HEK293 (cell line): ENCODE measurements around the gene PLEKHS1.
A peak's percentile ranks its signal among the peaks of the same experiment; 100 is the strongest.

Experiments
- CTCF ChIA-PET: fragments of 350-600 bp; formaldehyde crosslinking; extraction: SDS; loops from one replicate; lab custom pipeline; 2021; ENCODE audit warnings: antibody characterized with exemption; lab: Yijun Ruan, JAX
- POLR2A ChIA-PET: fragments of 300-600 bp; formaldehyde crosslinking; extraction: SDS; loops from one replicate; lab custom pipeline; 2020; ENCODE audit warnings: antibody characterized with exemption, inconsistent platforms; lab: Yijun Ruan, JAX
- H3K27ac ChIP-seq: fragments of 200-500 bp; sonication (Bioruptor generic); 2 replicates; pipeline ENCODE4 v1.5.1; 2014; ENCODE audit warnings: low read depth, low read length, control low read depth, inconsistent platforms; ENCODE audit errors: extremely low read depth
- H3K36me3 ChIP-seq, 2 experiments: fragments of 200-500 bp in 1 of 2; sonication (Bioruptor generic) in 1 of 2; 1 replicate in 1 of 2; 2 replicates in 1 of 2; pipeline ENCODE4 v1.5.1; 2014 to 2017; ENCODE audit warnings: inconsistent platforms in 2 of 2, low read length in 2 of 2; ENCODE audit not compliant: control insufficient read depth in 2 of 2, insufficient read depth in 1 of 2
- H3K4me1 ChIP-seq: fragments of 200-500 bp; sonication (Bioruptor generic); 2 replicates; pipeline ENCODE4 v1.5.1; 2014; ENCODE audit warnings: mild to moderate bottlenecking, low read length, inconsistent platforms; ENCODE audit not compliant: control insufficient read depth, insufficient read depth
- H3K4me3 ChIP-seq: 2 replicates; pipeline ENCODE4 v1.5.1; 2011; ENCODE audit warnings: low read depth, mild to moderate bottlenecking, control low read depth, low read length, moderate library complexity
- H3K9me3 ChIP-seq: fragments of 200-500 bp; sonication (Bioruptor generic); 2 replicates; pipeline ENCODE4 v1.5.1; 2014; ENCODE audit warnings: low read depth, low read length, inconsistent platforms; ENCODE audit not compliant: control insufficient read depth, insufficient read depth
- ATF2 ChIP-seq: fragments of 450-650 bp; formaldehyde crosslinking; IDR thresholded peaks from 2 replicates; pipeline ENCODE4 v1.5.1; 2016; ENCODE audit warnings: missing biosample characterization, missing genetic modification characterization, low read depth
- GFI1B ChIP-seq: fragments of 450-650 bp; formaldehyde crosslinking; IDR thresholded peaks from 2 replicates; pipeline ENCODE4 v1.5.1; 2016; ENCODE audit warnings: missing biosample characterization, missing genetic modification characterization
- GLI2 ChIP-seq: fragments of 450-650 bp; formaldehyde crosslinking; IDR thresholded peaks from 2 replicates; pipeline ENCODE4; 2017; ENCODE audit warnings: missing biosample characterization, missing genetic modification characterization, low read depth, borderline replicate concordance
- HOXA7 ChIP-seq: sonication (generic); formaldehyde crosslinking; IDR thresholded peaks from 2 replicates; pipeline ENCODE4 v1.8.1; 2022; ENCODE audit warnings: missing genetic modification reagents, borderline replicate concordance
- PRDM1 ChIP-seq: fragments of 450-650 bp; formaldehyde crosslinking; IDR thresholded peaks from 2 replicates; pipeline ENCODE4; 2016; ENCODE audit warnings: missing biosample characterization, missing genetic modification characterization
- PRDM10 ChIP-seq: fragments of 450-650 bp; formaldehyde crosslinking; IDR thresholded peaks from 2 replicates; pipeline ENCODE4 v1.5.1; 2016; ENCODE audit warnings: missing biosample characterization, missing genetic modification characterization
- PRDM6 ChIP-seq: fragments of 450-650 bp; formaldehyde crosslinking; IDR thresholded peaks from 2 replicates; pipeline ENCODE4 v1.5.1; 2017; ENCODE audit warnings: missing biosample characterization, missing genetic modification characterization
- ZBTB48 ChIP-seq: fragments of 450-650 bp; formaldehyde crosslinking; IDR thresholded peaks from 2 replicates; pipeline ENCODE4 v1.5.1; 2016; ENCODE audit warnings: missing biosample characterization, missing genetic modification characterization
- ZBTB6 ChIP-seq: fragments of 450-650 bp; formaldehyde crosslinking; IDR thresholded peaks from 2 replicates; pipeline ENCODE4 v1.5.1; 2017; ENCODE audit warnings: missing biosample characterization, missing genetic modification characterization
- ZFP3 ChIP-seq: fragments of 450-650 bp; formaldehyde crosslinking; IDR thresholded peaks from 2 replicates; pipeline ENCODE4 v1.5.1; 2016; ENCODE audit warnings: low read depth, missing biosample characterization, missing genetic modification characterization
- ZNF112 ChIP-seq: fragments of 450-650 bp; formaldehyde crosslinking; IDR thresholded peaks from 2 replicates; pipeline ENCODE4 v1.5.0; 2017; ENCODE audit warnings: missing biosample characterization, missing genetic modification characterization
- ZNF16 ChIP-seq: fragments of 450-650 bp; formaldehyde crosslinking; IDR thresholded peaks from 2 replicates; pipeline ENCODE4 v1.5.1; 2016; ENCODE audit warnings: low read depth, missing biosample characterization, missing genetic modification characterization
- ZNF280C ChIP-seq: fragments of 450-650 bp; formaldehyde crosslinking; IDR thresholded peaks from 2 replicates; pipeline ENCODE4 v1.5.1; 2016; ENCODE audit warnings: missing biosample characterization, missing genetic modification characterization
- ZNF335 ChIP-seq: fragments of 450-650 bp; formaldehyde crosslinking; conservative IDR thresholded peaks from 2 replicates; pipeline ENCODE4 v1.5.1; 2016; ENCODE audit warnings: missing biosample characterization, missing genetic modification characterization
- ZNF426 ChIP-seq: fragments of 450-650 bp; formaldehyde crosslinking; IDR thresholded peaks from 2 replicates; pipeline ENCODE4 v1.5.1; 2017; ENCODE audit warnings: missing biosample characterization, missing genetic modification characterization, mild to moderate bottlenecking, inconsistent platforms, moderate library complexity
- ZNF501 ChIP-seq: fragments of 450-650 bp; formaldehyde crosslinking; IDR thresholded peaks from 2 replicates; pipeline ENCODE4 v1.5.1; 2016; ENCODE audit warnings: missing biosample characterization, missing genetic modification characterization
- ZNF514 ChIP-seq: fragments of 450-650 bp; formaldehyde crosslinking; IDR thresholded peaks from 2 replicates; pipeline ENCODE4 v1.5.1; 2016; ENCODE audit warnings: missing biosample characterization, missing genetic modification characterization
- ZNF561 ChIP-seq: fragments of 450-650 bp; IDR thresholded peaks from 2 replicates; pipeline ENCODE4 v1.5.1; 2018; ENCODE audit warnings: missing biosample characterization, missing genetic modification characterization, borderline replicate concordance
- ZNF571 ChIP-seq: fragments of 450-650 bp; formaldehyde crosslinking; IDR thresholded peaks from 2 replicates; pipeline ENCODE4 v1.5.0; 2017; ENCODE audit warnings: missing biosample characterization, missing genetic modification characterization
- ZNF585B ChIP-seq: fragments of 450-650 bp; formaldehyde crosslinking; IDR thresholded peaks from 2 replicates; pipeline ENCODE4 v1.5.1; 2016; ENCODE audit warnings: missing biosample characterization, missing genetic modification characterization
- ZNF785 ChIP-seq: fragments of 450-650 bp; formaldehyde crosslinking; IDR thresholded peaks from 2 replicates; pipeline ENCODE4 v1.5.1; 2016; ENCODE audit warnings: missing biosample characterization, missing genetic modification characterization

Gene PLEKHS1

GRCh38 chr10:113776553-113776952, 25.1 kb downstream of the PLEKHS1 start:
- TF ChIP-seq ATF2: peak; percentile 90
- TF ChIP-seq PRDM10 (tag by site-specific recombination): no peak
- TF ChIP-seq HOXA7 (CRISPR knock-in tag): no peak
- 0 out of 2 replicates have a peak, but pooled peaks have one; percentile 15 for TF ChIP-seq PRDM6
- no peak for TF ChIP-seq ZNF785
- TF ChIP-seq ZFP3 (tag by site-specific recombination): no peak
- no peak for TF ChIP-seq ZNF585B (tag by site-specific recombination)
- no peak for TF ChIP-seq GLI2 (tag by site-specific recombination)
- TF ChIP-seq ZNF571 (tag by site-specific recombination): no peak
- no peak for TF ChIP-seq GFI1B
- TF ChIP-seq ZNF280C (tag by site-specific recombination): no peak
- no peak for TF ChIP-seq ZNF16 (tag by site-specific recombination)
- Histone ChIP-seq H3K4me1 (no peaks in the 10 kb centered on the region), H3K36me3 (no peaks in the 10 kb centered on the region), H3K9me3 (no peaks in the 10 kb centered on the region), H3K27ac (no peak overlapping the region), H3K4me3 (no peak overlapping the region)
- ChIA-PET POLR2A (no interaction called here), CTCF (interaction anchor here (0.7 kb wide), 1 partner anchor 12 kb away, joined by 5 read pairs; no protein-coding TSS in a partner anchor)

- ChIA-PET POLR2A (no interaction called here), CTCF (interaction anchor here (0.6 to 1.3 kb wide), 6 partner anchors 13 to 111 kb away, joined by 3 to 5 read pairs (median 3); no protein-coding TSS in a partner anchor)
- Histone ChIP-seq H3K4me1 (no peaks in the 10 kb centered on the region), H3K4me3 (no peak overlapping the region), H3K27ac (no peak overlapping the region), H3K36me3 (no peaks in the 10 kb centered on the region), H3K9me3 (no peaks in the 10 kb centered on the region)
- TF ChIP-seq ZNF335 (tag by site-specific recombination) (no peak), ZNF426 (tag by site-specific recombination) (no peak), ZNF571 (tag by site-specific recombination) (no peak), ZBTB6 (tag by site-specific recombination) (no peak), ZNF501 (no peak), PRDM1 (no peak), ZNF561 (no peak), ZNF112 (tag by site-specific recombination) (no peak), ZNF514 (tag by site-specific recombination) (no peak), ZBTB48 (tag by site-specific recombination) (no peak)
Observed at GRCh38 chr10:113780681-113781250, 29.3 kb downstream of the PLEKHS1 start.
